NCI-H2227 (cell line): ENCODE data around the gene CYTH2.
"Not testable (repeated sequence)": the region's sequence is repeated elsewhere in the genome, so short reads cannot be mapped to it uniquely, and the experiment has no call there.

Experiments used
- DNase-seq: peaks from one replicate; lab custom pipeline; 2025; ENCODE audit not compliant: unreplicated experiment; lab: John Stamatoyannopoulos, UW

Gene CYTH2

GRCh38 chr19:48511321-48511731, 42.2 kb downstream of the CYTH2 start:
- DNase-seq, result no peak

GRCh38 chr19:48511800-48512503, 42.8 kb downstream of the CYTH2 start, which contains the start of gene LMTK3:
TSS of gene LMTK3 (minus strand) at chr19:48511835. CDS start at chr19:48511576, 259 bp downstream.
- peak; percentile 86 for DNase-seq

- no peak for DNase-seq
Observed at GRCh38 chr19:48512504-48513288, 43.5 kb downstream of the CYTH2 start.

GRCh38 chr19:48513289-48514122, 44.3 kb downstream of the CYTH2 start:
- peak; percentile 82 for DNase-seq

- DNase-seq, result no peak
Observed at GRCh38 chr19:48514123-48514458, 44.9 kb downstream of the CYTH2 start.

- no peak for DNase-seq
Observed at GRCh38 chr19:48516536-48516935, 47.4 kb downstream of the CYTH2 start.

- peak; percentile 11 for DNase-seq
Observed at GRCh38 chr19:48518207-48518606, 49.0 kb downstream of the CYTH2 start.

GRCh38 chr19:48519426-48519825, 50.3 kb downstream of the CYTH2 start:
- not testable (repeated sequence) for DNase-seq

- no peak for DNase-seq
Observed at GRCh38 chr19:48520134-48520533, 51.0 kb downstream of the CYTH2 start.

GRCh38 chr19:48524221-48524620, 55.1 kb downstream of the CYTH2 start:
- no peak for DNase-seq

GRCh38 chr19:48524732-48525131, 55.6 kb downstream of the CYTH2 start:
- DNase-seq, result no peak

GRCh38 chr19:48529156-48529555, 60.0 kb downstream of the CYTH2 start:
- no peak for DNase-seq

GRCh38 chr19:48530066-48530720, 61.0 kb downstream of the CYTH2 start:
- peak; percentile 45 for DNase-seq

GRCh38 chr19:48530770-48531169, 61.6 kb downstream of the CYTH2 start:
- DNase-seq, result no peak
